Suprapubic skin (tissue), 4 donors: ENCODE data around the gene NPHP4.

ENCODE experiments used
- EP300 ChIP-seq: sonication (generic); formaldehyde crosslinking; IDR thresholded peaks from one replicate; pipeline ENCODE4 v1.6.1; 2017; ENCODE audit warnings: antibody characterized with exemption
- POLR2A ChIP-seq, 2 donors: fragments of 450-650 bp; IDR thresholded peaks; one replicate each; pipeline ENCODE4 v1.6.1; 2017; ENCODE audit warnings: antibody characterized with exemption in 2 of 2, mild to moderate bottlenecking in 2 of 2, moderate library complexity in 2 of 2
- POLR2AphosphoS5 ChIP-seq, 3 donors: sonication (generic); formaldehyde crosslinking; IDR thresholded peaks; one replicate each; pipeline ENCODE4 v1.6.1; 2017; ENCODE audit warnings: antibody characterized with exemption in 3 of 3
- TF ChIP-seq, protein P1 (sequence below), 2 donors: fragments of 200-600 bp in 1 of 2; fragments of 450-650 bp in 1 of 2; sonication (generic) in 1 of 2; IDR thresholded peaks; one replicate each; pipeline ENCODE4 v1.5.1; 2016 to 2019; ENCODE audit warnings: antibody characterized with exemption in 2 of 2, mild to moderate bottlenecking in 1 of 2, moderate library complexity in 1 of 2

DNA sequence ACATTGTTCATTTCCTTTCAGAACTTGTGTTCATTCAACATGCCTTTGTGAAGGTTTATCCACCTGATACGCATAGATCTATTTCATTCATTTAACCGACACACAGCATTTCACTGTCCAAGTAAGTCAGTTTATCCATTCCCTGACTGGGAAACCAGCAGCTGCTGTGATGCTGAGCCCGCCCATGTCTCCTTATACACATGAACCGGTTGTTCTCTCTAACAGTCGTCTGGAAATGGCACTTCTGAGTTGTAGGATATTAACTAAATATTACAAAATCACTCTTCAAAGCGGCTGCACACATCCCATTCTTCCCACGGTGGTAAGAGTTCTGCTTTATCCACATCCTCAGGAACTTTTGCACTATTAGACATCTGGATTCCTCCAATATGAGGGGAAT, 71.1 kb downstream of the NPHP4 start:
- TF ChIP-seq POLR2AphosphoS5 (IDR thresholded peaks at IDR 0.05) (no peak), EP300 (no peak), POLR2A (IDR thresholded peaks at IDR 0.05) (no peak)
- TF ChIP-seq, protein P1, sequence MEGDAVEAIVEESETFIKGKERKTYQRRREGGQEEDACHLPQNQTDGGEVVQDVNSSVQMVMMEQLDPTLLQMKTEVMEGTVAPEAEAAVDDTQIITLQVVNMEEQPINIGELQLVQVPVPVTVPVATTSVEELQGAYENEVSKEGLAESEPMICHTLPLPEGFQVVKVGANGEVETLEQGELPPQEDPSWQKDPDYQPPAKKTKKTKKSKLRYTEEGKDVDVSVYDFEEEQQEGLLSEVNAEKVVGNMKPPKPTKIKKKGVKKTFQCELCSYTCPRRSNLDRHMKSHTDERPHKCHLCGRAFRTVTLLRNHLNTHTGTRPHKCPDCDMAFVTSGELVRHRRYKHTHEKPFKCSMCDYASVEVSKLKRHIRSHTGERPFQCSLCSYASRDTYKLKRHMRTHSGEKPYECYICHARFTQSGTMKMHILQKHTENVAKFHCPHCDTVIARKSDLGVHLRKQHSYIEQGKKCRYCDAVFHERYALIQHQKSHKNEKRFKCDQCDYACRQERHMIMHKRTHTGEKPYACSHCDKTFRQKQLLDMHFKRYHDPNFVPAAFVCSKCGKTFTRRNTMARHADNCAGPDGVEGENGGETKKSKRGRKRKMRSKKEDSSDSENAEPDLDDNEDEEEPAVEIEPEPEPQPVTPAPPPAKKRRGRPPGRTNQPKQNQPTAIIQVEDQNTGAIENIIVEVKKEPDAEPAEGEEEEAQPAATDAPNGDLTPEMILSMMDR (IDR thresholded peaks at IDR 0.05), result no peak
